ENCODE results near the gene RPTN. TPM values are rescaled to one million over a fixed set of nuclear protein-coding genes. Genes with fewer than 3 reads are reported as not detected.

Gene RPTN
- total RNA-seq, 1 donor from 2014 or later: not detected

DNA sequence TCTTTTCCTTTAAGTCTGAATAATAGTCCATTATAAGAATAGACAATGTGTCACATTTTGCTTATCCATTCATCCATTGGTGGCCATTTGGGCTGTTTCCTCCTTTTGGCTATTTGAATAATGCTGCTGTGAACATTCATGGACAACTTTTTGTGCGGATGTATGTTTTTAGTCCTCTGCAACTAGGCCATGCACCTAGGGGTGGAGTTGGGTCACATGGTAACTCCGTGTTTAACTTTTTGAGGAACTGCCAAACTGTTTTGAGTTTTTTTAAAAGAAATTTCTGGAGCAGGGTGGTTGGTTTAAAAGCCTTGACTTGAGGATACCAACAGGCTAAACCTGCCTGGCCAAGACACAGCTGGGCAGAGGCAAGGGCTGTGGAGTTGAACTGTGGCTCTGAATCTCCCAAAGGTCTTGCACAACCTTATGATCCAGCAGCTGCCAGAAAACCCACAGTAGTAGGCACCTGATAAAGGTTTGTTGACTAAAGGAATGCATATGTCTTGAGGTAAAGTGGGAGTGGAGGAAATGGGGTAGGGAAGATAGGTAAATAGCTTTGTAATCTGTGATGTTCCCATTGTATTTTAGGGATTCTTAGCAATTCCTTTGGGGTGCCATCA lies 5.6 kb upstream of the RPTN start:
- DNase-seq (ENCODE audit: low read depth, low spot score): no peak
- Mint-ChIP-seq H3K36me3 (ENCODE audit: low read depth) (peaks cover 4% of the 10 kb centered on the region), H3K27me3 (ENCODE audit: low read depth) (no peaks in the 10 kb centered on the region), H3K4me3 (no peak overlapping the region), H3K27ac (ENCODE audit: unreplicated experiment) (no peak overlapping the region), H3K9me3 (peaks cover 22% of the 10 kb centered on the region), H3K4me1 (no peaks in the 10 kb centered on the region)
- no peak for TF ChIP-seq CTCF (conservative IDR thresholded peaks at IDR 0.05)

GRCh38 chr1:152162792-152163463 lies 3.9 kb upstream of the RPTN start:
- H3K27ac Mint-ChIP-seq (ENCODE audit: unreplicated experiment): no peak overlapping the region

GRCh38 chr1:152160576-152160975 lies 1.5 kb upstream of the RPTN start:
- peaks cover 18% of the 10 kb centered on the region for H3K9me3 Mint-ChIP-seq
- no peaks in the 10 kb centered on the region for H3K4me1 Mint-ChIP-seq
- no peak for DNase-seq (ENCODE audit: low read depth, low spot score)
- H3K4me3 Mint-ChIP-seq: no peak overlapping the region
- H3K27ac Mint-ChIP-seq (ENCODE audit: unreplicated experiment): no peak overlapping the region
- H3K27me3 Mint-ChIP-seq (ENCODE audit: low read depth): no peaks in the 10 kb centered on the region
- peaks cover 4% of the 10 kb centered on the region for H3K36me3 Mint-ChIP-seq (ENCODE audit: low read depth)
- TF ChIP-seq CTCF (conservative IDR thresholded peaks at IDR 0.05): no peak

More at GRCh38 chr1:152162792-152163463, 3.9 kb upstream of the RPTN start:
- no peaks in the 10 kb centered on the region for H3K27me3 Mint-ChIP-seq (ENCODE audit: low read depth)
- TF ChIP-seq CTCF (conservative IDR thresholded peaks at IDR 0.05): no peak
- H3K36me3 Mint-ChIP-seq (ENCODE audit: low read depth): peaks cover 4% of the 10 kb centered on the region
- peaks cover 18% of the 10 kb centered on the region for H3K9me3 Mint-ChIP-seq
- H3K4me3 Mint-ChIP-seq: no peak overlapping the region
- DNase-seq (ENCODE audit: low read depth, low spot score): no peak
- H3K4me1 Mint-ChIP-seq: no peaks in the 10 kb centered on the region

DNA sequence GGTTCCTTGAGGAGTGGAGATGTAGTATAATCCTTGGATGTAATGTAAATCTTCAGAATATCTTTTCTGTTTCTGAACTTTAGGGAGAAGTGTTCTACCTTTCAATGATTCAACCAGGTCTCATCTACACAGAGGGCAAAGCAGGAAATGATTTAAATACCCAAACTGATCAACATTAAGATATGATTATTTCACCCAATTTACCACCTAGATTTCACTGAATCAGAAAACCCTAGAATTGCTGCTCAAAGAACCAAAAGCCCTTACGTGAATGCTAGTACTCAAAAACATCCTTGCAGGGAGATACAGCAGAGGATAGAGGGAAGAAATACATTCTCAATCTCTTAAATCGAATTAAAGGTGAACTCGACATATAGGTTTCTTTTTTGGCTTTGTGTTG lies 5.0 kb downstream of the RPTN start:
- Mint-ChIP-seq H3K4me3 (no peak overlapping the region), H3K36me3 (ENCODE audit: low read depth) (peaks cover 5% of the 10 kb centered on the region), H3K4me1 (no peaks in the 10 kb centered on the region), H3K27me3 (ENCODE audit: low read depth) (no peaks in the 10 kb centered on the region), H3K9me3 (peaks cover 33% of the 10 kb centered on the region), H3K27ac (ENCODE audit: unreplicated experiment) (no peak overlapping the region)
- DNase-seq (ENCODE audit: low read depth, low spot score): no peak
- no peak for TF ChIP-seq CTCF (conservative IDR thresholded peaks at IDR 0.05)

DNA sequence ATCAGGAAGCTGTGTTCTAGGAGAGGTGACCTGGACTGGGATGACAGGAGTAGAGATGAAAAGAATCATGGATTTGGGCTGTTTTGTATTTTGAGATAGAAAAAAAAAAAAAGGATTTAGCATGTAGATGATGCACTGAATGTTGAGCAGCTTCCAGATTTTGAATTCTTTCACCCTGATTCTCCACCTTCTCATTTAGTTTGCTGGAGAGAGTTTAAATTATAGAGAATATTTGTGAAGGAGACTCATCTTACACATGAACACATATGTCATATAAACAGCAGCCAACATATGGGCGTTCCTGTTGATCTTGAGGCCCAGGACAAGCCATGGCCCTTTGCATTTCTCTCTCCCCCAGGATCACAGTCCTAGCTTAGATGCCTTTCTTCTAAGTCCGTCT lies 7.4 kb downstream of the RPTN start:
- Mint-ChIP-seq H3K27ac (ENCODE audit: unreplicated experiment) (no peak overlapping the region), H3K4me1 (no peaks in the 10 kb centered on the region), H3K9me3 (peaks cover 41% of the 10 kb centered on the region), H3K27me3 (ENCODE audit: low read depth) (no peaks in the 10 kb centered on the region), H3K36me3 (ENCODE audit: low read depth) (peaks cover 8% of the 10 kb centered on the region), H3K4me3 (no peak overlapping the region)
- no peak for DNase-seq (ENCODE audit: low read depth, low spot score)
- TF ChIP-seq CTCF (conservative IDR thresholded peaks at IDR 0.05): no peak
